Epithelial cell of proximal tubule (primary cell): ENCODE results near the gene IGSF9. TPM values are rescaled to one million over a fixed set of nuclear protein-coding genes. Genes with fewer than 3 reads are reported as not detected.

ENCODE experiments used
- DNase-seq: peaks from one replicate; pipeline ENCODE4 v3.0.0-alpha.2; 2011; ENCODE audit warnings: low read depth
- H3K4me3 ChIP-seq: 2 replicates; pipeline ENCODE4 v1.5.1; 2011; ENCODE audit warnings: low read depth, mild to moderate bottlenecking, low read length
- CTCF ChIP-seq: conservative IDR thresholded peaks from 2 replicates; pipeline ENCODE4 v1.5.1; 2012; ENCODE audit warnings: low read depth, mild to moderate bottlenecking, low read length
- total RNA-seq: library from RNA; depleted of rRNA; stranded (reverse); fragments of >200 nt; gene quantifications from 2 replicates; pipeline ENCODE4 v1.2.3, GENCODE V29; 2015

Gene IGSF9
- total RNA-seq, 1 donor from 2014 or later = 1.4 TPM

GRCh38 chr1:159988006-159988405 lies 42.6 kb upstream of the IGSF9 start:
- no peak overlapping the region for H3K4me3 ChIP-seq
- no peak for TF ChIP-seq CTCF
- DNase-seq = no peak

- no peak overlapping the region for H3K4me3 ChIP-seq
- no peak for DNase-seq
- TF ChIP-seq CTCF = no peak
Measured at GRCh38 chr1:159987186-159987585, 41.8 kb upstream of the IGSF9 start.

GRCh38 chr1:159986531-159986930 lies 41.1 kb upstream of the IGSF9 start:
- no peak for DNase-seq
- H3K4me3 ChIP-seq = no peak overlapping the region
- no peak for TF ChIP-seq CTCF

GRCh38 chr1:159986093-159986492 lies 40.7 kb upstream of the IGSF9 start:
- no peak overlapping the region for H3K4me3 ChIP-seq
- DNase-seq = no peak
- no peak for TF ChIP-seq CTCF

GRCh38 chr1:159985473-159985872 lies 40.1 kb upstream of the IGSF9 start:
- no peak for DNase-seq
- TF ChIP-seq CTCF = no peak
- no peak overlapping the region for H3K4me3 ChIP-seq

GRCh38 chr1:159983681-159984080 lies 38.3 kb upstream of the IGSF9 start:
- no peak for TF ChIP-seq CTCF
- no peak for DNase-seq
- no peak overlapping the region for H3K4me3 ChIP-seq

- no peak overlapping the region for H3K4me3 ChIP-seq
- TF ChIP-seq CTCF = no peak
- no peak for DNase-seq
Measured at GRCh38 chr1:159982280-159982679, 36.9 kb upstream of the IGSF9 start.
